Left lung (tissue), 10 donors: ENCODE measurements around the gene SLC4A5. TPM values are rescaled to one million over a fixed set of nuclear protein-coding genes. Genes with fewer than 3 reads are reported as not detected.

Experiments
- ATAC-seq: fragments of 200-7000 bp; cut with Tn5 transposase; one replicate; pipeline ENCODE4 v1.9.1; 2020; ENCODE audit warnings: moderate library complexity
- DNase-seq, 4 donors: peaks; one replicate each; pipeline ENCODE4 v3.0.0-alpha.2; 2013 to 2020
- H3K27ac ChIP-seq, 2 donors: fragments of 200-600 bp; sonication (generic) in 1 of 2; one replicate each; pipeline versions ENCODE4 v1.5.0 to v1.8.0; 2020 to 2021
- H3K27me3 ChIP-seq, 2 donors: fragments of 200-600 bp; sonication (generic) in 1 of 2; one replicate each; pipeline versions ENCODE4 v1.5.0 to v1.8.0; 2020 to 2021
- H3K36me3 ChIP-seq, 2 donors: fragments of 200-600 bp; sonication (generic) in 1 of 2; one replicate each; pipeline versions ENCODE4 v1.5.0 to v1.8.0; 2020 to 2021
- H3K4me1 ChIP-seq, 2 donors: fragments of 200-600 bp; one replicate each; pipeline ENCODE4 v1.8.0; 2021
- H3K4me3 ChIP-seq, 2 donors: fragments of 200-600 bp; sonication (generic) in 1 of 2; one replicate each; pipeline versions ENCODE4 v1.5.0 to v1.8.0; 2020 to 2021; ENCODE audit warnings: mild to moderate bottlenecking in 1 of 2
- H3K9me3 ChIP-seq, 2 donors: fragments of 200-600 bp; sonication (generic) in 1 of 2; one replicate each; pipeline versions ENCODE4 v1.5.0 to v1.8.0; 2020 to 2021
- CTCF ChIP-seq, 2 donors: fragments of 200-600 bp; sonication (generic) in 1 of 2; IDR thresholded peaks; one replicate each; pipeline versions ENCODE4 v1.5.0 to v1.8.0; 2021; ENCODE audit warnings: antibody characterized with exemption in 2 of 2
- intact Hi-C, 2 donors: fragments of 100-400 bp; cut with DNase I; formaldehyde crosslinking; loops; one replicate each; pipeline versions ENCODE4 v1.11.2 to v1.14.2; 2022
- polyA plus RNA-seq, 6 donors: library from polyadenylated mRNA; unstranded; fragments of 120-200 nt; gene quantifications; one replicate each; pipeline ENCODE4 v1.2.1, GENCODE V29; 2013; ENCODE audit not compliant: insufficient read length in 6 of 6
- total RNA-seq, 2 donors: library from RNA; stranded (reverse); fragmentation: NEBNext Ultra II Directional; extraction: Animal tissue kit (Norgen Biotek cat#: 25700); gene quantifications; one replicate each; pipeline ENCODE4 v1.2.1, GENCODE V29; 2021
- donor health status: DM: no; HTN: yes; CAD: no.
- donor health status: DM: no; HTN: no; CAD: no.

SLC4A5 gene
- total and polyA plus RNA-seq, 8 donors, result 2.0 to 13.8 (median 8.0) TPM

- Histone ChIP-seq H3K4me3 (no peak overlapping the region), H3K27me3 (no peaks in the 10 kb centered on the region), H3K36me3 (no peaks in the 10 kb centered on the region), H3K4me1 (peaks cover 0 to 3% of the 10 kb centered on the region in 2 donors), H3K9me3 (no peaks in the 10 kb centered on the region), H3K27ac (no peak overlapping the region)
- no peak for TF ChIP-seq CTCF (IDR thresholded peaks at IDR 0.05)
- DNase-seq, result no peak
- intact Hi-C loops, result no loop called here
- ATAC-seq, result no peak
Observed at GRCh38 chr2:74327199-74327598, 16.0 kb downstream of the SLC4A5 start.

- H3K27me3 ChIP-seq, result no peaks in the 10 kb centered on the region
- TF ChIP-seq CTCF (IDR thresholded peaks at IDR 0.05), result no peak
- ATAC-seq (no peak), DNase-seq (no peak)
- H3K4me3 ChIP-seq, result no peak overlapping the region
- H3K4me1 ChIP-seq, result peaks cover 0 to 3% of the 10 kb centered on the region in 2 donors
- H3K9me3 ChIP-seq, result no peaks in the 10 kb centered on the region
- intact Hi-C loops, result no loop called here
- H3K36me3 ChIP-seq, result no peaks in the 10 kb centered on the region
- no peak overlapping the region for H3K27ac ChIP-seq
Observed at GRCh38 chr2:74325815-74326214, 17.4 kb downstream of the SLC4A5 start.

GRCh38 chr2:74321737-74322136 lies 21.5 kb downstream of the SLC4A5 start:
- ATAC-seq (no peak), DNase-seq (no peak)
- Histone ChIP-seq H3K4me1 (no peaks in the 10 kb centered on the region), H3K9me3 (no peaks in the 10 kb centered on the region), H3K27ac (no peak overlapping the region), H3K4me3 (no peak overlapping the region), H3K36me3 (no peaks in the 10 kb centered on the region), H3K27me3 (no peaks in the 10 kb centered on the region)
- intact Hi-C loops, result no loop called here
- no peak for TF ChIP-seq CTCF (IDR thresholded peaks at IDR 0.05)

- Histone ChIP-seq H3K27me3 (no peaks in the 10 kb centered on the region), H3K4me1 (no peaks in the 10 kb centered on the region), H3K9me3 (no peaks in the 10 kb centered on the region), H3K27ac (no peak overlapping the region), H3K36me3 (no peaks in the 10 kb centered on the region), H3K4me3 (no peak overlapping the region)
- DNase-seq (no peak), ATAC-seq (no peak)
- TF ChIP-seq CTCF (IDR thresholded peaks at IDR 0.05), result no peak
- intact Hi-C loops, result no loop called here
Observed at GRCh38 chr2:74317701-74318100, 25.5 kb downstream of the SLC4A5 start.

- Histone ChIP-seq H3K36me3 (no peaks in the 10 kb centered on the region), H3K4me3 (no peak overlapping the region), H3K27ac (no peak overlapping the region), H3K27me3 (no peaks in the 10 kb centered on the region), H3K4me1 (no peaks in the 10 kb centered on the region), H3K9me3 (no peaks in the 10 kb centered on the region)
- TF ChIP-seq CTCF (IDR thresholded peaks at IDR 0.05), result no peak
- intact Hi-C loops, result no loop called here
- ATAC-seq (no peak), DNase-seq (no peak)
Observed at GRCh38 chr2:74316627-74317295, 26.5 kb downstream of the SLC4A5 start.
